HEK293T (cell line): Measurements from ENCODE around the gene DEFB121.

ENCODE experiments used
- BHLHE40 ChIP-seq: fragments of 450-650 bp; IDR thresholded peaks from 2 replicates; pipeline ENCODE4 v1.6.1; 2016; ENCODE audit warnings: mild to moderate bottlenecking, moderate library complexity, borderline replicate concordance
- CTBP1 ChIP-seq: fragments of 450-650 bp; IDR thresholded peaks from 2 replicates; pipeline ENCODE4 v1.6.1; 2016; ENCODE audit warnings: borderline replicate concordance
- ELF4 ChIP-seq: fragments of 450-650 bp; IDR thresholded peaks from 2 replicates; pipeline ENCODE4 v1.6.1; 2017; ENCODE audit warnings: antibody characterized with exemption
- FOXA1 ChIP-seq: fragments of 450-650 bp; IDR thresholded peaks from 2 replicates; pipeline ENCODE4 v1.6.1; 2016; ENCODE audit warnings: mild to moderate bottlenecking
- FOXK2 ChIP-seq: fragments of 450-650 bp; IDR thresholded peaks from 2 replicates; pipeline ENCODE4 v1.6.1; 2016; ENCODE audit warnings: mild to moderate bottlenecking
- FOXM1 ChIP-seq: fragments of 450-650 bp; IDR thresholded peaks from 2 replicates; pipeline ENCODE4 v1.6.1; 2017; ENCODE audit warnings: mild to moderate bottlenecking, borderline replicate concordance
- HDGF ChIP-seq: fragments of 450-650 bp; IDR thresholded peaks from 2 replicates; pipeline ENCODE4 v1.6.1; 2017; ENCODE audit warnings: antibody characterized with exemption, borderline replicate concordance
- LEF1 ChIP-seq: fragments of 450-650 bp; IDR thresholded peaks from 2 replicates; pipeline ENCODE4 v1.6.1; 2017; ENCODE audit warnings: mild to moderate bottlenecking, borderline replicate concordance
- NFRKB ChIP-seq: fragments of 450-650 bp; IDR thresholded peaks from 2 replicates; pipeline ENCODE4 v1.6.1; 2016; ENCODE audit warnings: mild to moderate bottlenecking, moderate library complexity
- PKNOX1 ChIP-seq: fragments of 450-650 bp; IDR thresholded peaks from 2 replicates; pipeline ENCODE4 v1.6.1; 2016
- SP1 ChIP-seq: fragments of 450-650 bp; IDR thresholded peaks from 2 replicates; pipeline ENCODE4 v1.6.1; 2017
- SUZ12 ChIP-seq: fragments of 450-650 bp; IDR thresholded peaks from 2 replicates; pipeline ENCODE4 v1.6.1; 2016; ENCODE audit warnings: mild to moderate bottlenecking
- ZNF384 ChIP-seq: fragments of 450-650 bp; IDR thresholded peaks from 2 replicates; pipeline ENCODE4 v1.6.1; 2016

DNA sequence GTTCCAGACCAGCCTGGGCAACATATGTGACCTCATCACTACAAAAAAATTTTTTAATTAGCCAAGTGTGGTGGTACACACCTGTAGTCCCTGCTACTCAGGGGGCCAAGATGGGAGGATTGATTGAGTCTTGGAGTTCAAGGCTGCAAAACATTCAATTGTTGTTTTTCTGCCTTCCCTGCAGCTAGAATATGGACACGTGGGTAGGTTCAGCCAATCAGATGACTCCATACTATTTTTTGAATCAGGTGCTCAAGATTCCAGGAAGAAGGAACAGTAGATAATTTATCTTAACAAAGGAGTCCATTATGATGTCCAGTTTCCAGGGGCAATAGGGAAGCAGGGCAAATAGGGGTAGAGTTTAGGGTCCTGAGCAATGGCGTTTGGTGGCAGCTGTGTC lies 13.2 kb downstream of the DEFB121 start:
- TF ChIP-seq NFRKB, result no peak
- no peak for TF ChIP-seq SP1
- TF ChIP-seq SUZ12, result no peak
- no peak for TF ChIP-seq FOXM1
- TF ChIP-seq LEF1, result no peak
- TF ChIP-seq HDGF, result no peak
- no peak for TF ChIP-seq BHLHE40
- no peak for TF ChIP-seq ELF4
- TF ChIP-seq FOXA1, result no peak
- TF ChIP-seq CTBP1, result no peak
- no peak for TF ChIP-seq FOXK2
- TF ChIP-seq PKNOX1, result no peak
- TF ChIP-seq ZNF384, result no peak
